GM19328 (cell line): ENCODE measurements around the gene HMBS.
A peak's percentile ranks its signal among the peaks of the same experiment; 100 is the strongest.

ENCODE experiments used
- ATAC-seq: cut with Tn5 transposase; IDR thresholded peaks from one replicate; pipeline ENCODE4 v1.9.1; 2021; ENCODE audit warnings: mild to moderate bottlenecking, moderate library complexity; ENCODE audit not compliant: unreplicated experiment

The HMBS gene

DNA sequence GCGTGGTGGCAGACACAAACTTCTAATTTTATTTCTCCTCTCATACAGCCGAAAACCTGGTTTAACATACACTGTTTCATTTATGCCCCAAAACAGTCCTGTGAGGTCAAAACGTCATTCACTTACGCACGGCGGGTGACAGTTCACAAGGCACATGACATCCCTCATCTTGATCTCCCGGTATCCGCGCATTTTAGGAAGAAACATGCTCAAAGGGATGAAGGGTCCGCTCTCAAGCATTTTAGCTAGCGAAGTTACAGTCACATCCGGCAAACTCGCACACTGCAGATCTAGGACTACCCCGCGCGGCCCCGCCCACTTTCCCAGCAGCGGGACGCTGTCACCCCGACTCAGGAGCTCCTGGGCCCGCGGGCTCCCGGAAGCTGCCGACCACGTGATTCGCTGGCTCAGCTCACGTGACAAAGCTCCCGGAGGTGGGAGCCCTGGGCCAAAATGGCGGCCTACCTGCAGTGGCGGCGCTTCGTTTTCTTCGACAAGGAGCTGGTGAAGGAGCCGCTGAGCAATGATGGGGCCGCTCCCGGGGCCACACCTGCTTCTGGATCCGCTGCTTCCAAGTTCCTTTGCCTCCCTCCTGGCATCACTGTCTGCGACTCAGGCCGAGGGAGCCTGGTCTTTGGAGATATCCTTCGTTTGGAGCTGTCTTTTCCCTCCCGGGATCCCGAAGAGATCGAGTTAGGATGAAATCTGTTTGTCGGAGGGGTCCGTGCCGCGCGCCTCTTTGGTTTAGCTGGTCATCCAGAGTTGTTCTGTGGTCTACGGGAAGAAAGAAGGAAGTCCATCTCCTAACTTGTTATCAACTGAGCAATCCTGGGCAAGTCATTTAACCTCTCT lies 17.1 kb upstream of the HMBS start, which contains the start of gene VPS11:
Gene VPS11, plus strand, starts transcription at position 448 of the 852 bp plus-strand sequence. Its CDS starts 6 bp downstream, at position 454.
- ATAC-seq, result peak; percentile 86

DNA sequence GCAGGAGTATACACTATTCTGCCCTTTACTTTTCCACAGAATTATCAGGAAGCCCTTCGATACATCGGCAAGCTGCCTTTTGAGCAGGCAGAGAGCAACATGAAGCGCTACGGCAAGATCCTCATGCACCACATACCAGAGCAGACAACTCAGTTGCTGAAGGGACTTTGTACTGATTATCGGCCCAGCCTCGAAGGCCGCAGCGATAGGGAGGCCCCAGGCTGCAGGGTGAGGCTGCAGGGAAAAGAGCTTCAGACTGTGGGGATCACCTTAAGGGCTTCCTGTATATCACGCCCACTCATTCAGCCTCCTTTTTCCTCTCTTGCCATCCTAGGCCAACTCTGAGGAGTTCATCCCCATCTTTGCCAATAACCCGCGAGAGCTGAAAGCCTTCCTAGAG lies 6.8 kb upstream of the HMBS start:
- no peak for ATAC-seq

DNA sequence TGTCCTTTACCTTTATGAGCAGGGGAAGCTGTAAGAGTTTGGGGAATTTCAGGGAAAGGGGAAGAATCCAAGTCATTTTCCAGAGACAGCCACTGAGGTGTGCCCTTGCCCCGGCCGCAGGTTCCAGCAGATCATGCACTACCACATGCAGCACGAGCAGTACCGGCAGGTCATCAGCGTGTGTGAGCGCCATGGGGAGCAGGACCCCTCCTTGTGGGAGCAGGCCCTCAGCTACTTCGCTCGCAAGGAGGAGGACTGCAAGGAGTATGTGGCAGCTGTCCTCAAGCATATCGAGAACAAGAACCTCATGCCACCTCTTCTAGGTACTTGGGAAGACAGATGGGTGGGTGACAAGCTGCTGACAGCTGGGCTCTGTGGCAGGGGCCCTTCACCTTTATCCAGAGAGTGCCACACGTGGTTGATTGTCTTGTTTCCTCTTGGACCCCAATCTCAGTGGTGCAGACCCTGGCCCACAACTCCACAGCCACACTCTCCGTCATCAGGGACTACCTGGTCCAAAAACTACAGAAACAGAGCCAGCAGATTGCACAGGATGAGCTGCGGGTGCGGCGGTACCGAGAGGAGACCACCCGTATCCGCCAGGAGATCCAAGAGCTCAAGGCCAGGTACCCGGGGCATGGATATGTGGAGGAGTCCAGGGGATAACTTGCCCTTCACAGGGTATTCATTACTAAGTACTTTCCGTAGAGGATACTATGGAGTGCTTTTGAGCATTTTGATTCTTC lies 5.8 kb upstream of the HMBS start:
- ATAC-seq, result no peak

DNA sequence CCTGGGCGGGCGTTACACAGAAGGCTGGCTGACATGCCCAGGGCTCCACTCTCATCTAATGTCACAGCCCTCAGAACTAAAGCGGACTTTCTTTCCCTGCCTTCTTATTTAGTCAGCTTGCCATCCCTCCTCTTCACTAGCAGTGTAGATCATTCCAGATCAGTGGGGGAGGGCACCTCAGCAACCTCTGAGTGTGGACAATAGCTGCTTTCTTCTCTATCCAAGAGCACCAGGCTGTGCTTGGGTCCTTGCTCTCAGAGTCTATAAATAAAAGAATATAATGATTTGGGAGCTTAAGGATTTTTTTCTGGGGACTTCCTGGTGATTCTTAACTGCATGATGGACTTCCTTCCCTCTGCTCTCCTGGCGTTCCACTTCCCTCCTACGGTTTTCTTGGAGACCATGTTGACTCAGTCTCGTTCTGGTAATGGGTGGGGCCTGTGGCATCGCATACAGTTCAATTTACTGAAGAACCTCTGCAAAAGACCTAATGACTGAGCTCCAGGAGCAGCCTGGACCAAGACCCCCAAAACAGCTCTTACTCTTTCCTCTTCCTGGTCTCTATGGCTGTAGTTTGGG lies 2.9 kb upstream of the HMBS start:
- no peak for ATAC-seq

DNA sequence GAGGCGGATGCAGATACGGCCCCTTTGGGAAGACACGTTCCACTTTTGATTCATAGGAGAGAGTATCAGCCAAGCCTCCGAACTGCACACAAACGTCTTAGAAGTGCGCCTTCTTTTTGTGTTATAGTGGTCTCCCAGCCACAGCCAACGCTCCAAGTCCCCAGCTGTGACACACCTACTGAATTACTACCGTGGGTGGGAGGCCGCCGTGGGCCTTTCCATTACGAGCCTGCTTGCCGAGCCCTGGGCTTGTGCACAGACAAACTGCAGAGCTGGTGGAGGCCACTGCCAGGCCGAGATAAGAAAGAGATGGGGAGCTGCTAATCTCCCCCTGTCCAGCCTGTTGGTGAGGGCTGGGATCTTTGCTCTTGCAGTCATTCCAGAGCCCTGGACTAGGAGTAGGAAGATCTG lies 761 bp downstream of the HMBS start:
- ATAC-seq, result no peak

DNA sequence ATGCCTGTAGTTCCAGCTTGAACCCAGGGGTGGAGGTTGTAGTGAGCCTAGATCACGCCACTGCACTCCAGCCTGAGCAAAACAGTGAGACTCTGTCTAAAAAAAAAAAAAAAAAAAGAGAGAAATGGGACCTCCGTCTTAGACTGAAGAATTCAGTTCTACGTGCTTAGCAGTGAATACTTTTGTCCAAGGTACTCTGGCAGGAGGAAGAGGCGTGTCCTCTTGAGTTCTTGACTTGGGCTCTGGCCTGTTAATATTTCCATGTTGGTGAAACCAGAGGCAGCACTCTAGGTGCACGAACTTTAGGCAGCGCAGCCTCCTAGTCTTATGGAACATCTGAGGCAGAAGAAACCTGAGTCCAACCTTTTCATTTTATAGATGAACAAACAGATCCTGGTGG lies 2.4 kb downstream of the HMBS start:
- no peak for ATAC-seq

DNA sequence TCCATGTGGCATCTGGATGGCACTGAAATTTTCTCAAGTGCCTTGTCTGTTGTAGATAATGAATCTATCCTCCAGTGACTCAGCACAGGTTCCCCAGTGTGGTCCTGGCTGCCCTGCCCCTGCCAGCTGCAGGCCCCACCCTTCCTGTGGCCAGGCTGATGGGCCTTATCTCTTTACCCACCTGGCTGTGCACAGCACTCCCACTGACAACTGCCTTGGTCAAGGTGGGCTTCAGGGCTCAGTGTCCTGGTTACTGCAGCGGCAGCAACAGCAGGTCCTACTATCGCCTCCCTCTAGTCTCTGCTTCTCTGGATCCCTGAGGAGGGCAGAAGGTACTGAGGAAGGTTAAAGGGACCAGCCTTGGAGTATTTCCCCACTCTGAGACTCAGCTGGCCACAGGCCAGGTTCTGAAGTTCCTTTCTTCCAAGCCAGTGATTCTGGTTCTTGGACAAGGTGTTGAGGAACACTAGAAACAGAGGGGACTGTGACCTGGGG lies 3.1 kb downstream of the HMBS start:
- ATAC-seq, result no peak

GRCh38 chr11:119088406-119088805 lies 3.7 kb downstream of the HMBS start:
- no peak for ATAC-seq

- ATAC-seq, result no peak
These were observed 4.6 kb downstream of the HMBS start for GRCh38 chr11:119089319-119089718.

GRCh38 chr11:119091178-119091577 lies 6.5 kb downstream of the HMBS start:
- no peak for ATAC-seq

DNA sequence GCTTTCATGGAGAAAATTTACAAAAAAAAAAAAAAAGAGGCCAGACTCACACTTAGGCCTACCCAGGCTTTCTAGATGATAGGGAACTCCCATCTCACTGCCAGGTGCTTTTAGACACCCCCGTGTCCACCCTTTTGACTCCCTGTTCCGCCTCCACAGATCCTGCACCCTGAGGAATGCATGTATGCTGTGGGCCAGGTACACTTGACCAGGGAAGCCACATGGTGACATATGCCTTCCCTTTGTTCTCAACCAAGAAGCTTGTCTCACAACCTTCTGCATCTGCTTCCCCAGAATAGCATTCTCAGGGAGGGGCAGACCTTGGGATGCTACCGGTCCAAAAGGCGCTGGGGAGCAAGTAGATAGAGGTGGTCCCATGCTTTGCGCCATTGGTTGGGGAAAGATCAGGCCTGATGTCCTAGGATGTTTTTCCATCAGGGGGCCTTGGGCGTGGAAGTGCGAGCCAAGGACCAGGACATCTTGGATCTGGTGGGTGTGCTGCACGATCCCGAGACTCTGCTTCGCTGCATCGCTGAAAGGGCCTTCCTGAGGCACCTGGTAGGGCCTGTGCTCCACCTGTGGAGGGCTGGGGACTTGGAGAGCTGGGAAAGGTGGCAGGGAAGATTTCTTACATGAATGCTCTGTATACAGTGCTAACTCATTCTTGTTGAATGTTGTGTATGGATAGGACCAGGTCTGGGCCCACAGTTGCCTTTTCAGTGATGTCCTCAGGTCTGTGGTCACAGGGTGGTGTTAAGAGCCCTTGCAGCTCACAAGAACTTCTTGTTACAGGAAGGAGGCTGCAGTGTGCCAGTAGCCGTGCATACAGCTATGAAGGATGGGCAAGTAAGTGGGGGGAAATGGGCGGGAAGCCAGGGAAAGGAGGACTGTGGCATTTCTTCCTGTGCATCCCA lies 7.5 kb downstream of the HMBS start:
- ATAC-seq, result no peak

DNA sequence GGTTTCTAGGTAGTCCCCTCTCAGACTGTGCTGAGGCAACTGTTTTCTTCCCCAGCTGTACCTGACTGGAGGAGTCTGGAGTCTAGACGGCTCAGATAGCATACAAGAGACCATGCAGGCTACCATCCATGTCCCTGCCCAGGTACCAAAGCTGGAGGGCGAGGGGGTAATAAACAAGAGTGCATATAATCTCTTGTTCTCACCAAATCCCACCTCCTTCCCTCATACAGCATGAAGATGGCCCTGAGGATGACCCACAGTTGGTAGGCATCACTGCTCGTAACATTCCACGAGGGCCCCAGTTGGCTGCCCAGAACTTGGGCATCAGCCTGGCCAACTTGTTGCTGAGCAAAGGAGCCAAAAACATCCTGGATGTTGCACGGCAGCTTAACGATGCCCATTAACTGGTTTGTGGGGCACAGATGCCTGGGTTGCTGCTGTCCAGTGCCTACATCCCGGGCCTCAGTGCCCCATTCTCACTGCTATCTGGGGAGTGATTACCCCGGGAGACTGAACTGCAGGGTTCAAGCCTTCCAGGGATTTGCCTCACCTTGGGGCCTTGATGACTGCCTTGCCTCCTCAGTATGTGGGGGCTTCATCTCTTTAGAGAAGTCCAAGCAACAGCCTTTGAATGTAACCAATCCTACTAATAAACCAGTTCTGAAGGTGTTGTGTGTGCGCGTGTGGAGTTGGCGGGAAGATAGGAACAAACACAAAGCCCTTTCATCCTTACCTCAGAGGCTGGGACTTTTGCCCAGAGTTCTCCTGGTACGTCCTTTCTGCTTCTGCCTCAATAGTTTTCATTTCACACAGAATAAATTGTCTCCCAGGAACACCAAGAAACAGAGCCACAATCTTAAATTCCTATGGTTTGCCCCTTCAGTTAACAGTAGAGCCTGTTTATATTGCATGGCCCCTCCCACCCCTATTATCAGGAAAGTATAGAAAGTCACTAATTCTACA lies 8.5 kb downstream of the HMBS start:
- no peak for ATAC-seq

GRCh38 chr11:119093942-119094815 lies 9.5 kb downstream of the HMBS start:
- ATAC-seq, result no peak

GRCh38 chr11:119094816-119095065 lies 10.1 kb downstream of the HMBS start:
- ATAC-seq, result peak; percentile 23

GRCh38 chr11:119095066-119095880 lies 10.6 kb downstream of the HMBS start:
- peak; percentile 82 for ATAC-seq

DNA sequence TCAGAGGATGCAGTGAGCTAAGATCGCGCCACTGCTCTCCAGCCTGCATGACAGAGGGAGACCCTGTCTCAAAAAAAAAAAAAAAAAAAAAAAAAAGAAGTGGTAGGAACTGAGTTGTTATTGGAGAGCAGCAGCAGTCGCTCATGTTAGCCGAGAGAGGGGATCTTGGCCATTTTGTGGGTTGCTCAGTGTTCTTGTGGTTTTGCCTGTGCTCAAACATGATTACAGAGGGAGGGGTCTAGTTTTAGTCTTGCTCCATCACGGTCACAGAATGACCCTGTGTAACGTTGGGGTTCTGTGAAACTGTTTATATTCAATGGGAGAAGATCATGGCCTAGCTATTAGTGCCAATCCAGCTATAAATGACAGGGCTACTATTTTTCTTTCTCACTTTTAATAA lies 15.0 kb downstream of the HMBS start:
- no peak for ATAC-seq

GRCh38 chr11:119100246-119100970 lies 15.7 kb downstream of the HMBS start:
- ATAC-seq, result no peak
